Erythroblast (primary cell): ENCODE data around the gene NBEAL2.

Source experiments
- GATA1 ChIP-seq: IDR thresholded peaks from 2 replicates; pipeline ENCODE4 v1.6.1; 2011; ENCODE audit warnings: low read depth, mild to moderate bottlenecking, control low read depth, low read length, moderate library complexity
- POLR2A ChIP-seq: IDR thresholded peaks from 2 replicates; pipeline ENCODE4 v1.6.1; 2011; ENCODE audit warnings: mild to moderate bottlenecking, low read length

- TF ChIP-seq POLR2A (peak; percentile 75), GATA1 (no peak)
Measured at GRCh38 chr3:47009225-47010110, 30.0 kb downstream of the NBEAL2 start.
